ENCODE results near the gene RSRC1. TPM values are rescaled to one million over a fixed set of nuclear protein-coding genes. Genes with fewer than 3 reads are reported as not detected.

RSRC1 gene
- total RNA-seq, 1 donor from 2014 or later, result 45.6 TPM

GRCh38 chr3:158185711-158186110, 75.8 kb downstream of the RSRC1 start:
- no peak for DNase-seq (ENCODE audit: low read depth)
- TF ChIP-seq, protein P1, sequence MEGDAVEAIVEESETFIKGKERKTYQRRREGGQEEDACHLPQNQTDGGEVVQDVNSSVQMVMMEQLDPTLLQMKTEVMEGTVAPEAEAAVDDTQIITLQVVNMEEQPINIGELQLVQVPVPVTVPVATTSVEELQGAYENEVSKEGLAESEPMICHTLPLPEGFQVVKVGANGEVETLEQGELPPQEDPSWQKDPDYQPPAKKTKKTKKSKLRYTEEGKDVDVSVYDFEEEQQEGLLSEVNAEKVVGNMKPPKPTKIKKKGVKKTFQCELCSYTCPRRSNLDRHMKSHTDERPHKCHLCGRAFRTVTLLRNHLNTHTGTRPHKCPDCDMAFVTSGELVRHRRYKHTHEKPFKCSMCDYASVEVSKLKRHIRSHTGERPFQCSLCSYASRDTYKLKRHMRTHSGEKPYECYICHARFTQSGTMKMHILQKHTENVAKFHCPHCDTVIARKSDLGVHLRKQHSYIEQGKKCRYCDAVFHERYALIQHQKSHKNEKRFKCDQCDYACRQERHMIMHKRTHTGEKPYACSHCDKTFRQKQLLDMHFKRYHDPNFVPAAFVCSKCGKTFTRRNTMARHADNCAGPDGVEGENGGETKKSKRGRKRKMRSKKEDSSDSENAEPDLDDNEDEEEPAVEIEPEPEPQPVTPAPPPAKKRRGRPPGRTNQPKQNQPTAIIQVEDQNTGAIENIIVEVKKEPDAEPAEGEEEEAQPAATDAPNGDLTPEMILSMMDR (conservative IDR thresholded peaks at IDR 0.05; ENCODE audit: low read depth, low read length), result no peak
- no peak overlapping the region for H3K4me3 ChIP-seq (ENCODE audit: low read depth, low read length)

DNA sequence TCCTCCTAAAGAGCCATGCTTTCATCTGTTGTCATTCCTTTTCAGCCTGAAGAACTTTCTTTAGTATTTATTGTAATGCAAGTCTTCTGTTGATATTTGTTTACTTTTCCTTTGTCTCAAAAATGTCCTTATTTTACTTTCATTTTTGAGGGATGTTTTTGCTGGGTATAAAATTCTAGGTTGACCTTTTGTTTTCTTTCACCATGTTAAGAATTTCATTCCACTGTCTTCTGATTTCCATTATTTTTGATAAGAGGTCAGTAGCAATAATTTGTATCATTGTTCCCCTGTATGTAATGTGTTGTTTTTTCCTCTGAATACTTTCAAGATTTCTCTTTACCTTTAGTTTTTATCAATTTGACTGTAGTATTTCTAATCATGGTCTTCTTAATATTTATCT, 91.1 kb downstream of the RSRC1 start:
- H3K4me3 ChIP-seq (ENCODE audit: low read depth, low read length), result no peak overlapping the region
- DNase-seq (ENCODE audit: low read depth), result no peak
- TF ChIP-seq, protein P1 (conservative IDR thresholded peaks at IDR 0.05; ENCODE audit: low read depth, low read length), result no peak

DNA sequence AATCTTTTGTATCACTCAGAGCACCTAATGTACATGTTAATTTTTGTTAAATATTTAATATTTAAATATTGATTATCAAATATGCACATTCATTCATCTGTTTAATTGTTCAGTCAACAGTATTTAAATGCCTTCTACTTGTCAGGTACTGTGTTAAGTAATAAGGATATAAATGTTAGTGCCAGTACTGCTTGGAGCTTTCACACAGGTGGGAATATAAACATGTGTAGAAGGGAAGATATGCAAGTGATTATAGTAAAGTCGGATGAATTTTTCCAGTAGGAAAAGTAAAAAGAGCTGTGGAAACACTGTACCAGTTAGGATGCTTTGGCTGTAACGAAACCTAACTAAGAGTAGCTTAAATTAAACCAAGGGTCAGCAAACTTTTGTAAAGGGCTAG, 95.4 kb downstream of the RSRC1 start:
- DNase-seq (ENCODE audit: low read depth), result no peak
- TF ChIP-seq, protein P1 (conservative IDR thresholded peaks at IDR 0.05; ENCODE audit: low read depth, low read length), result no peak
- no peak overlapping the region for H3K4me3 ChIP-seq (ENCODE audit: low read depth, low read length)

DNA sequence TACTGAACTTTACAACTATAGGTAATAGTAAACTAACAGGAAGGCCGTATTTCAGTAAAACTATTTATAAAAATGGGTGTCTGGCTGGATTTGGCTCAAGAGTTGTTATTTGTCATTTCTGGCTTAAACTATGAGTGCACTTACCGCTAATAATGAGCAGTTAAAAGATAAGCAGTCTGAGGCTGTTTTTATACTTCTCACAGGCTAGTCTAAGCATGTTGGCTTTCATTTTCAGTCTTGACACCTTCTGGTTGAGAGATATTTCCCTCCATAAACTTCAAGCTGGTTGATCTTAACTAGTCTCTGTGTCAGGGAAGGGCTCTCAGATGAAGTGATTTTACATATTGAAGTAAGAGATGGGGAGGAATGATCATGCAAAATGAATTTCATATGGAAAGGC, 96.1 kb downstream of the RSRC1 start:
- DNase-seq (ENCODE audit: low read depth), result no peak
- H3K4me3 ChIP-seq (ENCODE audit: low read depth, low read length), result no peak overlapping the region
- TF ChIP-seq, protein P1 (conservative IDR thresholded peaks at IDR 0.05; ENCODE audit: low read depth, low read length), result no peak

DNA sequence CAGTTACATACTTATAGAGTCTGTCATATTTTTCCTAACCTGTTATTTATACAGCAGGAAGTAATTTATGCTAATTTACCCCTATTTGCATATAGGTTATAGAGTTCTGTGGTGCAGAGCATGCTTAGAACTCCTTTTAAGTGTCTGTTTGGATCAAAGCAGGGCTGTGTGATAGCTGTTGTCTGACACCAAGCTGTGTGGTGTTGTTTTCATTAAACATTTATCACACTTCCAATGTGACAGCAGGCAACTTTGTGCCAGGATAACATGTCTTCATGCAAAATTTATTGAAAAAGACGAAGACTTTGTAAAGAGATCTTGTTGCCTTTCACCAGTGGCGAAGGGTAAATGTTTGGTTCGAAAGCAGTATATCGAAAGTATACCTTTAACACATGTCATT, 100.2 kb downstream of the RSRC1 start:
- TF ChIP-seq, protein P1 (conservative IDR thresholded peaks at IDR 0.05; ENCODE audit: low read depth, low read length), result no peak
- no peak for DNase-seq (ENCODE audit: low read depth)
- no peak overlapping the region for H3K4me3 ChIP-seq (ENCODE audit: low read depth, low read length)

DNA sequence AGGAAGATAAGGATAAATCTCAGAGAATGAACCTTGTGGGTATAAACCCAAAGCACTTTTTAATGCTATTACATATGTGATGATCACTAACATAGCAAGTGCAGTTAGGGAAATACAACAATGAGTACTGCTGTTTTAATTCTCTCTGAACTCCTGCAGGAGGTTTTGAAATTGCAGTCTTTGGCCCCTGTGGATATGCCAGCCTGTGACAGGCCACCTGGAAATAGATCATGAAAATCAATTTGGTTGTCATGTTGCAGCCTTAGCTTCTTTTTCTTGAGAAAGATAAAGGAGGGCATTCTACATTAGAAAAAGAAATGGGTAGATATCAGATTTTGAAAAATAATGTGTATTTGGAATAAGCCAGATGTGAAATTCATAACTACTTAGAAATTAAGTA, 103.6 kb downstream of the RSRC1 start:
- no peak for DNase-seq (ENCODE audit: low read depth)
- TF ChIP-seq, protein P1 (conservative IDR thresholded peaks at IDR 0.05; ENCODE audit: low read depth, low read length), result no peak
- H3K4me3 ChIP-seq (ENCODE audit: low read depth, low read length), result no peak overlapping the region

DNA sequence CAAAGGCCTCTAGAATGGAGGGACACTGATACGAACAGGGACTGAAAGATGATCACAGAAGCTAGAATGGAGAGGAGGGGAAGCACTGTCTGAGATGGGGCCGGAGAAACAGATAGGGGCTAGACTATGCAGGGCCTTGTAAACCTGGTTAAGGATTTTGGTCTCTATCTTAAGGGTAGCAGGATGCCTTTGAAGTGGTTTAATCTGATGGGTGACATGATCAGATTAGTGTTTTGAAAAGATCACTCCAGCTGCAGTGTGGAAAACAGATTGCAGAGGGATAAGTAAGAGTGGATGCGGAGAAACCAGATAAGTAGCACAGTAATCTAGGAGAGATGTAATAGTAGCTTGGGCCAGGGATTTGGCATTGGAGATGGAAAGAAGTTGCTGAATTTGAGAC, 108.1 kb downstream of the RSRC1 start:
- H3K4me3 ChIP-seq (ENCODE audit: low read depth, low read length), result no peak overlapping the region
- TF ChIP-seq, protein P1 (conservative IDR thresholded peaks at IDR 0.05; ENCODE audit: low read depth, low read length), result no peak
- no peak for DNase-seq (ENCODE audit: low read depth)
